DOHH2 (cell line): ENCODE measurements around the gene NEGR1.

ENCODE experiments used
- EZH2phosphoT487 ChIP-seq: fragments of 200-600 bp; sonication (generic); IDR thresholded peaks from 2 replicates; pipeline ENCODE4 v1.6.1; 2017; ENCODE audit warnings: borderline replicate concordance, mild to moderate bottlenecking, antibody characterized with exemption, low read length, moderate library complexity, mixed read lengths
- TF ChIP-seq, protein P1 (sequence below): fragments of 200-600 bp; sonication (generic); IDR thresholded peaks from one replicate; pipeline ENCODE4 v1.5.1; 2014; ENCODE audit warnings: antibody characterized with exemption, mild to moderate bottlenecking, low read depth, low read length; ENCODE audit not compliant: poor library complexity, severe bottlenecking

DNA sequence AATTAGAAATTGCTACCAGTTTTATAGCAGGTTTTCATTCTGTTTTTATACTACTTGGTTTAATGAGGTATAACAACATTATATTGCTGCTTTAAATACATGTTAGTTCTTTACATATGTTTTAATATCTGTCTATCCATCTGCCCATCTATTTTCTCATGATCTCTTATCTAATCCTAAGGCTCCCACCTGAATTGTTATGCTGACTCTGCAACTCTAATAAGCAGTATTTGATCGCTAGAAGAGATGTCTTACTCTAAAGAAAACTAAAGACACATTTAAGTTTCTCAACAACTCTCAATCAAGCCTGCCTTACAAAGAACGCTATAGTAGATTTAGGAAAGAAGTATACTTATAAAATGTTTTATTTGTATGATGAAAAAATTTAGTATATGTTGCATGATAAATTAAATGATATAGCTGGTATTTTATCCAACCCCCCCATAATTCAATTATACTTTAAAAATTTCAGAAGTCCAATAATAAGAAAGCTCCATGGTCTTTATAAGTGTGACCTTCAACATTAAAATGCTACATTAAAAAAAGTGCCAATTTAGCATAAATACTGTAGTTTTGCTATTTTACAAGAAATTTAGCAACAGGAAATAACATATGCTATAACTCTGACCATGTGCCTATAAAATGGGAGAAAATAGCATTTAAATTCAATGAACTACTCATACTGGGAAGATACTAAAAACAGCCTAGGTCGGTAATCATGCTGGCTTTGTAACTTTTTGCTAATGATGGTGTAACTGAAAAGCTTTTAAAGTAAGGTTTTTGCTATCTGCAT is 180.3 kb downstream of the NEGR1 start:
- TF ChIP-seq, protein P1, sequence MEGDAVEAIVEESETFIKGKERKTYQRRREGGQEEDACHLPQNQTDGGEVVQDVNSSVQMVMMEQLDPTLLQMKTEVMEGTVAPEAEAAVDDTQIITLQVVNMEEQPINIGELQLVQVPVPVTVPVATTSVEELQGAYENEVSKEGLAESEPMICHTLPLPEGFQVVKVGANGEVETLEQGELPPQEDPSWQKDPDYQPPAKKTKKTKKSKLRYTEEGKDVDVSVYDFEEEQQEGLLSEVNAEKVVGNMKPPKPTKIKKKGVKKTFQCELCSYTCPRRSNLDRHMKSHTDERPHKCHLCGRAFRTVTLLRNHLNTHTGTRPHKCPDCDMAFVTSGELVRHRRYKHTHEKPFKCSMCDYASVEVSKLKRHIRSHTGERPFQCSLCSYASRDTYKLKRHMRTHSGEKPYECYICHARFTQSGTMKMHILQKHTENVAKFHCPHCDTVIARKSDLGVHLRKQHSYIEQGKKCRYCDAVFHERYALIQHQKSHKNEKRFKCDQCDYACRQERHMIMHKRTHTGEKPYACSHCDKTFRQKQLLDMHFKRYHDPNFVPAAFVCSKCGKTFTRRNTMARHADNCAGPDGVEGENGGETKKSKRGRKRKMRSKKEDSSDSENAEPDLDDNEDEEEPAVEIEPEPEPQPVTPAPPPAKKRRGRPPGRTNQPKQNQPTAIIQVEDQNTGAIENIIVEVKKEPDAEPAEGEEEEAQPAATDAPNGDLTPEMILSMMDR: no peak
- TF ChIP-seq EZH2phosphoT487: no peak
